Liver (tissue), 9 donors: ENCODE results near the gene SPECC1. TPM values are rescaled to one million over a fixed set of nuclear protein-coding genes. Genes with fewer than 3 reads are reported as not detected.

Source experiments
- DNase-seq: peaks from one replicate; pipeline ENCODE4 v3.0.0-alpha.2; 2017; ENCODE audit warnings: low spot score
- H3K27ac ChIP-seq, 2 donors: one replicate each; pipeline ENCODE4 v1.7.0; 2013; ENCODE audit warnings: inconsistent platforms in 2 of 2, low read length in 2 of 2, control low read depth in 1 of 2, low read depth in 1 of 2, mild to moderate bottlenecking in 1 of 2
- H3K27me3 ChIP-seq, 4 donors: one replicate each; pipeline versions ENCODE4 v1.6.1 to v1.7.0; 2013; ENCODE audit warnings: low read length in 3 of 4, inconsistent platforms in 1 of 4, mild to moderate bottlenecking in 1 of 4, moderate library complexity in 1 of 4; ENCODE audit not compliant: control insufficient read depth in 4 of 4, insufficient read depth in 4 of 4
- H3K36me3 ChIP-seq, 4 donors: one replicate each; pipeline versions ENCODE4 v1.6.1 to v1.7.0; 2013; ENCODE audit warnings: low read length in 3 of 4, mild to moderate bottlenecking in 3 of 4, low read depth in 1 of 4, moderate library complexity in 1 of 4; ENCODE audit not compliant: control insufficient read depth in 4 of 4, insufficient read depth in 3 of 4
- H3K4me1 ChIP-seq, 4 donors: one replicate each; pipeline versions ENCODE4 v1.6.1 to v1.7.0; 2013; ENCODE audit warnings: low read length in 3 of 4, mild to moderate bottlenecking in 3 of 4, moderate library complexity in 1 of 4; ENCODE audit not compliant: control insufficient read depth in 4 of 4, insufficient read depth in 4 of 4
- H3K4me3 ChIP-seq, 3 donors: one replicate each; pipeline versions ENCODE4 v1.6.1 to v1.7.0; 2013; ENCODE audit warnings: low read length in 3 of 3, control low read depth in 1 of 3, low read depth in 1 of 3, mild to moderate bottlenecking in 1 of 3
- H3K9ac ChIP-seq, 2 donors: one replicate each; pipeline ENCODE4 v1.7.0; 2013; ENCODE audit warnings: low read length in 2 of 2, mild to moderate bottlenecking in 2 of 2, moderate library complexity in 2 of 2, control low read depth in 1 of 2, low read depth in 1 of 2
- H3K9me3 ChIP-seq, 4 donors: one replicate each; pipeline versions ENCODE4 v1.6.1 to v1.7.0; 2013; ENCODE audit warnings: low read length in 3 of 4; ENCODE audit not compliant: control insufficient read depth in 4 of 4
- EGR1 ChIP-seq, 2 donors: IDR thresholded peaks; 2 replicates each; pipeline ENCODE4 v1.6.1; 2016 to 2018; ENCODE audit warnings: antibody characterized with exemption in 2 of 2, low read depth in 2 of 2
- FOXA1 ChIP-seq: IDR thresholded peaks from 2 replicates; pipeline ENCODE4 v1.6.1; 2016; ENCODE audit warnings: antibody characterized with exemption
- FOXA2 ChIP-seq: IDR thresholded peaks from 2 replicates; pipeline ENCODE4 v1.6.1; 2016; ENCODE audit warnings: antibody characterized with exemption
- GABPA ChIP-seq, 2 donors: IDR thresholded peaks in 1 of 2; conservative IDR thresholded peaks in 1 of 2; 2 replicates each; pipeline ENCODE4 v1.6.1; 2016; ENCODE audit warnings: antibody characterized with exemption in 2 of 2, mild to moderate bottlenecking in 1 of 2, moderate library complexity in 1 of 2
- HNF4A ChIP-seq, 2 donors: conservative IDR thresholded peaks; 2 replicates each; pipeline ENCODE4 v1.6.1; 2016; ENCODE audit warnings: antibody characterized with exemption in 2 of 2, mild to moderate bottlenecking in 2 of 2
- HNF4G ChIP-seq: IDR thresholded peaks from 2 replicates; pipeline ENCODE4 v1.6.1; 2016; ENCODE audit warnings: antibody characterized with exemption
- JUND ChIP-seq, 2 donors: IDR thresholded peaks; 2 replicates each; pipeline ENCODE4 v1.6.1; 2016; ENCODE audit warnings: antibody characterized with exemption in 2 of 2
- NR2F2 ChIP-seq: IDR thresholded peaks from 2 replicates; pipeline ENCODE4 v1.6.1; 2016; ENCODE audit warnings: antibody characterized with exemption
- RAD21 ChIP-seq, 2 donors: IDR thresholded peaks; 2 replicates each; pipeline ENCODE4 v1.6.1; 2016; ENCODE audit warnings: antibody characterized with exemption in 2 of 2, mild to moderate bottlenecking in 2 of 2
- RXRA ChIP-seq, 2 donors: IDR thresholded peaks; 2 replicates each; pipeline ENCODE4 v1.6.1; 2017 to 2018; ENCODE audit warnings: antibody characterized with exemption in 2 of 2, mild to moderate bottlenecking in 1 of 2
- SP1 ChIP-seq: IDR thresholded peaks from 2 replicates; pipeline ENCODE4 v1.6.1; 2018; ENCODE audit warnings: antibody characterized with exemption, mild to moderate bottlenecking
- TAF1 ChIP-seq: conservative IDR thresholded peaks from 2 replicates; pipeline ENCODE4 v1.6.1; 2016; ENCODE audit warnings: antibody characterized with exemption, mild to moderate bottlenecking
- YY1 ChIP-seq: IDR thresholded peaks from 2 replicates; pipeline ENCODE4 v1.6.1; 2016; ENCODE audit warnings: antibody characterized with exemption, mild to moderate bottlenecking
- WGBS: extraction: QIAGEN DNeasy Blood & Tissue Kit; methylation state at CpG from one replicate; pipeline ENCODE4 v1.1.7; 2013; 5-methylcytosine and 5-hydroxymethylcytosine counted together
- polyA plus RNA-seq, 2 donors: library from polyadenylated mRNA; stranded (reverse) in 1 of 2; unstranded in 1 of 2; fragments of 200-250 nt in 1 of 2; fragments of >200 nt in 1 of 2; fragmentation: Nextera tagmentation in 1 of 2; extraction: Ambion mirVana in 1 of 2; gene quantifications; one replicate each; pipeline versions ENCODE4 v1.2.1 to v1.2.3, GENCODE V29; 2013 to 2015
- total RNA-seq, 2 donors: library from RNA; depleted of rRNA; stranded (reverse); fragments of >200 nt; gene quantifications; one replicate each; pipeline ENCODE4 v1.2.3, GENCODE V29; 2014
- TF ChIP-seq, protein P1 (sequence below): IDR thresholded peaks from 2 replicates; pipeline ENCODE4 v1.6.1; 2016; ENCODE audit warnings: antibody characterized with exemption
- TF ChIP-seq, protein P2 (sequence below): IDR thresholded peaks from 2 replicates; pipeline ENCODE4 v1.6.1; 2016; ENCODE audit warnings: antibody characterized with exemption
- TF ChIP-seq, protein P3 (sequence below): IDR thresholded peaks from 2 replicates; pipeline ENCODE4 v1.6.1; 2016; ENCODE audit warnings: antibody characterized with exemption, mild to moderate bottlenecking
- TF ChIP-seq, protein P4 (sequence below): IDR thresholded peaks from 2 replicates; pipeline ENCODE4 v1.6.1; 2016; ENCODE audit warnings: antibody characterized with exemption
- donor health status: healthy.
- donor health status: healthy.
- donor health status: healthy.
- donor health status: healthy.
- donor health status: healthy.

SPECC1 gene
- total and polyA plus RNA-seq, 4 donors = 0.36 to 70.3 (median 1.8) TPM

DNA sequence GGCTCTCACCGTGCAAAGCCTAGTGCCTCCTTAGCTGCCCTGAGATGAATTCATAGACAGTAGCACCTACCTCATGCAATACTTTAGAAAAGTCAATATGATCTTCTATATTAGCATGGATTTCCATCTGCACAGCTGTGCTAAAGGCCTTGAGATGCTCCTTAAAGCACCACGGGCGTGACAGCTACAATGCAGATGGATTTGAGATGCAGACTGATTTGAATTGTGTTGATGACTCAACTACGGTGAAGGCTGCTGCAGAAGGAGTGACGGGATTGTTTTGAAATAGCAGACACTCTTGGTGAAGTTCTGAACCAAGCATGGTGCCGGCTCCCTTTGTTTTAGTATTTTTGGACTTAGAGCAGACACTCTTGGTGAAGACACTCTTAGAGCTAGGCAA lies 88.2 kb downstream of the SPECC1 start:
- no peaks in the 10 kb centered on the region for H3K36me3 ChIP-seq
- DNase-seq = no peak
- peaks cover 0 to 16% (median 0%) of the 10 kb centered on the region in 4 donors for H3K27me3 ChIP-seq
- no peak overlapping the region for H3K27ac ChIP-seq
- H3K4me3 ChIP-seq = no peak overlapping the region
- WGBS = 70% methylated on average over 6 of the region's 6 CpGs
- no peaks in the 10 kb centered on the region for H3K4me1 ChIP-seq
- no peaks in the 10 kb centered on the region for H3K9me3 ChIP-seq
- H3K9ac ChIP-seq = no peak overlapping the region
- TF ChIP-seq HNF4A (conservative IDR thresholded peaks at IDR 0.05) (no peak), YY1 (no peak), RAD21 (IDR thresholded peaks at IDR 0.05) (no peak), EGR1 (IDR thresholded peaks at IDR 0.05; ENCODE audit: low read depth in 2 of 2) (no peak), GABPA (IDR thresholded peaks at IDR 0.05 in 1 of 2, conservative IDR thresholded peaks at IDR 0.05 in 1 of 2) (no peak), NR2F2 (no peak), RXRA (IDR thresholded peaks at IDR 0.05) (no peak), SP1 (no peak), FOXA1 (no peak), HNF4G (no peak)
- TF ChIP-seq, protein P1, sequence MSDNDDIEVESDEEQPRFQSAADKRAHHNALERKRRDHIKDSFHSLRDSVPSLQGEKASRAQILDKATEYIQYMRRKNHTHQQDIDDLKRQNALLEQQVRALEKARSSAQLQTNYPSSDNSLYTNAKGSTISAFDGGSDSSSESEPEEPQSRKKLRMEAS = no peak
- TF ChIP-seq, protein P2, sequence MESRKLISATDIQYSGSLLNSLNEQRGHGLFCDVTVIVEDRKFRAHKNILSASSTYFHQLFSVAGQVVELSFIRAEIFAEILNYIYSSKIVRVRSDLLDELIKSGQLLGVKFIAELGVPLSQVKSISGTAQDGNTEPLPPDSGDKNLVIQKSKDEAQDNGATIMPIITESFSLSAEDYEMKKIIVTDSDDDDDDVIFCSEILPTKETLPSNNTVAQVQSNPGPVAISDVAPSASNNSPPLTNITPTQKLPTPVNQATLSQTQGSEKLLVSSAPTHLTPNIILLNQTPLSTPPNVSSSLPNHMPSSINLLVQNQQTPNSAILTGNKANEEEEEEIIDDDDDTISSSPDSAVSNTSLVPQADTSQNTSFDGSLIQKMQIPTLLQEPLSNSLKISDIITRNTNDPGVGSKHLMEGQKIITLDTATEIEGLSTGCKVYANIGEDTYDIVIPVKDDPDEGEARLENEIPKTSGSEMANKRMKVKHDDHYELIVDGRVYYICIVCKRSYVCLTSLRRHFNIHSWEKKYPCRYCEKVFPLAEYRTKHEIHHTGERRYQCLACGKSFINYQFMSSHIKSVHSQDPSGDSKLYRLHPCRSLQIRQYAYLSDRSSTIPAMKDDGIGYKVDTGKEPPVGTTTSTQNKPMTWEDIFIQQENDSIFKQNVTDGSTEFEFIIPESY = no peak
- TF ChIP-seq, protein P3, sequence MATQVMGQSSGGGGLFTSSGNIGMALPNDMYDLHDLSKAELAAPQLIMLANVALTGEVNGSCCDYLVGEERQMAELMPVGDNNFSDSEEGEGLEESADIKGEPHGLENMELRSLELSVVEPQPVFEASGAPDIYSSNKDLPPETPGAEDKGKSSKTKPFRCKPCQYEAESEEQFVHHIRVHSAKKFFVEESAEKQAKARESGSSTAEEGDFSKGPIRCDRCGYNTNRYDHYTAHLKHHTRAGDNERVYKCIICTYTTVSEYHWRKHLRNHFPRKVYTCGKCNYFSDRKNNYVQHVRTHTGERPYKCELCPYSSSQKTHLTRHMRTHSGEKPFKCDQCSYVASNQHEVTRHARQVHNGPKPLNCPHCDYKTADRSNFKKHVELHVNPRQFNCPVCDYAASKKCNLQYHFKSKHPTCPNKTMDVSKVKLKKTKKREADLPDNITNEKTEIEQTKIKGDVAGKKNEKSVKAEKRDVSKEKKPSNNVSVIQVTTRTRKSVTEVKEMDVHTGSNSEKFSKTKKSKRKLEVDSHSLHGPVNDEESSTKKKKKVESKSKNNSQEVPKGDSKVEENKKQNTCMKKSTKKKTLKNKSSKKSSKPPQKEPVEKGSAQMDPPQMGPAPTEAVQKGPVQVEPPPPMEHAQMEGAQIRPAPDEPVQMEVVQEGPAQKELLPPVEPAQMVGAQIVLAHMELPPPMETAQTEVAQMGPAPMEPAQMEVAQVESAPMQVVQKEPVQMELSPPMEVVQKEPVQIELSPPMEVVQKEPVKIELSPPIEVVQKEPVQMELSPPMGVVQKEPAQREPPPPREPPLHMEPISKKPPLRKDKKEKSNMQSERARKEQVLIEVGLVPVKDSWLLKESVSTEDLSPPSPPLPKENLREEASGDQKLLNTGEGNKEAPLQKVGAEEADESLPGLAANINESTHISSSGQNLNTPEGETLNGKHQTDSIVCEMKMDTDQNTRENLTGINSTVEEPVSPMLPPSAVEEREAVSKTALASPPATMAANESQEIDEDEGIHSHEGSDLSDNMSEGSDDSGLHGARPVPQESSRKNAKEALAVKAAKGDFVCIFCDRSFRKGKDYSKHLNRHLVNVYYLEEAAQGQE = no peak
- TF ChIP-seq, protein P4, sequence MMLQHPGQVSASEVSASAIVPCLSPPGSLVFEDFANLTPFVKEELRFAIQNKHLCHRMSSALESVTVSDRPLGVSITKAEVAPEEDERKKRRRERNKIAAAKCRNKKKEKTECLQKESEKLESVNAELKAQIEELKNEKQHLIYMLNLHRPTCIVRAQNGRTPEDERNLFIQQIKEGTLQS = no peak

DNA sequence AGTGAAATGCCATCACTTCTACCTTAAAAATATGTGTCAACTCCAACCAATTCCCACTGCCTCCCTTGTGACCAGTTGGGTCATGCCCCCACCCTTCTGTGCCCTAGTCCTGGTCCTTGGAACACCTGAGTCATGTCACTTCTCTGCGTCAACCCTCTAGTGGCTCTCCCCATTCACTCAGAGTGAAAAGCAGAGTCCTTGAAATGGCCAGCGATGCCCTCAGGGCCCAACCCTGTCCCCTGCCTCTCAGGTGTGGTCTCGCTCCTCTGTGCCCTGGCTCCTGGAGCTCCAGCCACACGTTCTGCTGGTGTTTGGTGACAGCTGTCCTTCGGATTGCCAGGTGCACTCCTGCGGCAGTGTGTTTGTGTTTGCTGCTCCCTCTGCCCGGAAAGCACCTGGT lies 89.2 kb downstream of the SPECC1 start:
- H3K4me1 ChIP-seq = no peaks in the 10 kb centered on the region
- H3K9ac ChIP-seq = no peak overlapping the region
- H3K9me3 ChIP-seq = no peaks in the 10 kb centered on the region
- H3K4me3 ChIP-seq = no peak overlapping the region
- peaks cover 0 to 17% (median 0%) of the 10 kb centered on the region in 4 donors for H3K27me3 ChIP-seq
- TF ChIP-seq HNF4G = no peak
- TF ChIP-seq, protein P3 = no peak
- no peak for TF ChIP-seq YY1
- TF ChIP-seq, protein P4 = no peak
- TF ChIP-seq, protein P2 = no peak
- no peak for TF ChIP-seq FOXA2
- no peak for TF ChIP-seq HNF4A (conservative IDR thresholded peaks at IDR 0.05)
- TF ChIP-seq FOXA1 = no peak
- no peak for TF ChIP-seq RAD21 (IDR thresholded peaks at IDR 0.05)
- no peak for TF ChIP-seq JUND (IDR thresholded peaks at IDR 0.05)
- TF ChIP-seq RXRA (IDR thresholded peaks at IDR 0.05) = no peak
- TF ChIP-seq SP1 = no peak
- TF ChIP-seq TAF1 = no peak
- no peak for TF ChIP-seq EGR1 (IDR thresholded peaks at IDR 0.05; ENCODE audit: low read depth in 2 of 2)
- TF ChIP-seq, protein P1 = no peak
- TF ChIP-seq GABPA (IDR thresholded peaks at IDR 0.05 in 1 of 2, conservative IDR thresholded peaks at IDR 0.05 in 1 of 2) = no peak
- no peak overlapping the region for H3K27ac ChIP-seq
- no peaks in the 10 kb centered on the region for H3K36me3 ChIP-seq
- WGBS = 63% methylated on average over 7 of the region's 7 CpGs
- DNase-seq = no peak
